Activated B cell treated with CpG ODN at 0.5 μM for 24 hours (primary cell): Measurements from ENCODE around the gene SEPTIN7. TPM values are rescaled to one million over a fixed set of nuclear protein-coding genes. Genes with fewer than 3 reads are reported as not detected.

ENCODE experiments used
- ATAC-seq: fragments of 200-7000 bp; cut with Tn5 transposase; one replicate; pipeline ENCODE4 v1.10.0; 2021; ENCODE audit warnings: low read depth, mild to moderate bottlenecking, moderate library complexity
- CTCF ChIA-PET: fragments of 350-600 bp; sonication (Branson Sonifier 250); formaldehyde crosslinking; loops from one replicate; lab custom pipeline; 2021; ENCODE audit warnings: antibody characterized with exemption; lab: Charles Lee
- POLR2A ChIA-PET: fragments of 350-600 bp; sonication (Branson Sonifier 250); formaldehyde crosslinking; loops from one replicate; lab custom pipeline; 2021; ENCODE audit warnings: antibody characterized with exemption; lab: Charles Lee
- DNase-seq: peaks from one replicate; pipeline ENCODE4 v3.0.0; 2022
- H3K27ac Mint-ChIP-seq: one replicate; pipeline ENCODE4 v1.8.0; 2020; ENCODE audit warnings: mixed read lengths
- H3K27me3 Mint-ChIP-seq: one replicate; pipeline ENCODE4 v1.8.0; 2021; ENCODE audit warnings: mixed read lengths
- H3K36me3 Mint-ChIP-seq: one replicate; pipeline ENCODE4 v1.8.0; 2021; ENCODE audit warnings: low read depth, mixed read lengths
- H3K4me1 Mint-ChIP-seq: one replicate; pipeline ENCODE4 v1.8.0; 2021; ENCODE audit warnings: mixed read lengths
- H3K4me3 Mint-ChIP-seq: one replicate; pipeline ENCODE4 v1.8.0; 2020; ENCODE audit warnings: mild to moderate bottlenecking, mixed read lengths
- H3K9me3 Mint-ChIP-seq: one replicate; pipeline ENCODE4 v1.8.0; 2020; ENCODE audit warnings: mixed read lengths
- CTCF ChIP-seq: fragments of 200-600 bp; IDR thresholded peaks from one replicate; pipeline ENCODE4 v1.8.0; 2022; ENCODE audit warnings: antibody characterized with exemption, mild to moderate bottlenecking
- intact Hi-C: fragments of 100-400 bp; cut with micrococcal nuclease; formaldehyde crosslinking; loops from one replicate; pipeline ENCODE4 v1.15.1; 2024
- total RNA-seq: library from RNA; stranded (reverse); gene quantifications from 2 replicates; pipeline ENCODE4 v1.2.3, GENCODE V29; 2022

The SEPTIN7 gene
- total RNA-seq, 1 donor from 2014 or later, result 239 TPM

GRCh38 chr7:35826751-35827150 is 25.9 kb downstream of the SEPTIN7 start:
- Mint-ChIP-seq H3K9me3 (no peaks in the 10 kb centered on the region), H3K27ac (no peak overlapping the region), H3K4me1 (peaks cover 52% of the 10 kb centered on the region), H3K36me3 (peaks cover 20% of the 10 kb centered on the region), H3K4me3 (no peak overlapping the region), H3K27me3 (no peaks in the 10 kb centered on the region)
- TF ChIP-seq CTCF, result no peak
- DNase-seq (no peak), ATAC-seq (no peak)
- POLR2A ChIA-PET, result interaction anchor here (1.0 kb wide), 1 partner anchor 26 kb away, joined by 3 read pairs; the partner anchor contains the start of gene SEPTIN7
- intact Hi-C loops, result loop anchor here (1.0 kb wide), 1 partner anchor 10 kb away; no protein-coding TSS in a partner anchor
- CTCF ChIA-PET, result no interaction called here

- Mint-ChIP-seq H3K36me3 (peaks cover 35% of the 10 kb centered on the region), H3K27me3 (no peaks in the 10 kb centered on the region), H3K27ac (no peak overlapping the region), H3K4me3 (no peak overlapping the region), H3K9me3 (no peaks in the 10 kb centered on the region), H3K4me1 (peaks cover 56% of the 10 kb centered on the region)
- ChIA-PET POLR2A (no interaction called here), CTCF (interaction anchor here (0.5 kb wide), 1 partner anchor 119 kb away, joined by 3 read pairs; no protein-coding TSS in a partner anchor)
- no peak for TF ChIP-seq CTCF
- ATAC-seq, result no peak
- no peak for DNase-seq
- intact Hi-C loops, result no loop called here
Observed at GRCh38 chr7:35828817-35829216, 28.0 kb downstream of the SEPTIN7 start.

- ATAC-seq (no peak), DNase-seq (no peak)
- Mint-ChIP-seq H3K27me3 (no peaks in the 10 kb centered on the region), H3K4me3 (no peak overlapping the region), H3K36me3 (peaks cover 52% of the 10 kb centered on the region), H3K27ac (no peak overlapping the region), H3K4me1 (peaks cover 56% of the 10 kb centered on the region), H3K9me3 (no peaks in the 10 kb centered on the region)
- intact Hi-C loops, result loop anchor here (2.0 to 5.0 kb wide), 2 partner anchors 28 to 36 kb away; no protein-coding TSS in a partner anchor
- POLR2A ChIA-PET, result no interaction called here
- no peak for TF ChIP-seq CTCF
- CTCF ChIA-PET, result no interaction called here
Observed at GRCh38 chr7:35831208-35831607, 30.4 kb downstream of the SEPTIN7 start.

- DNase-seq, result no peak
- ChIA-PET CTCF (interaction anchor here (1.8 kb wide), 1 partner anchor 131 kb away, joined by 4 read pairs; no protein-coding TSS in a partner anchor), POLR2A (no interaction called here)
- H3K27me3 Mint-ChIP-seq, result no peaks in the 10 kb centered on the region
- H3K4me3 Mint-ChIP-seq, result no peak overlapping the region
- H3K4me1 Mint-ChIP-seq, result peaks cover 19% of the 10 kb centered on the region
- no peaks in the 10 kb centered on the region for H3K9me3 Mint-ChIP-seq
- intact Hi-C loops, result no loop called here
- no peak overlapping the region for H3K27ac Mint-ChIP-seq
- TF ChIP-seq CTCF, result no peak
- no peak for ATAC-seq
- H3K36me3 Mint-ChIP-seq, result peaks cover 63% of the 10 kb centered on the region
Observed at GRCh38 chr7:35839860-35840854, 39.3 kb downstream of the SEPTIN7 start.
